K562 (cell line): Measurements from ENCODE around the gene UQCRH. TPM values are rescaled to one million over a fixed set of nuclear protein-coding genes. Genes with fewer than 3 reads are reported as not detected.

Experiments used
- ELF2 ChIP-seq: fragments of 250-450 bp; sonication (Bioruptor Pico); IDR thresholded peaks from 2 replicates; pipeline ENCODE4 v1.5.0; 2021; ENCODE audit warnings: mild to moderate bottlenecking
- ILF3 ChIP-seq: fragments of 450-650 bp; IDR thresholded peaks from 2 replicates; pipeline ENCODE4 v1.6.1; 2018; ENCODE audit warnings: antibody characterized with exemption, mild to moderate bottlenecking, moderate library complexity, borderline replicate concordance
- KAT2B ChIP-seq: IDR thresholded peaks from one replicate; pipeline ENCODE4 v1.6.1; 2012; ENCODE audit warnings: low read depth, mild to moderate bottlenecking, control low read depth, inconsistent platforms, low read length, moderate library complexity
- MGA ChIP-seq: fragments of 450-650 bp; IDR thresholded peaks from 2 replicates; pipeline ENCODE4 v1.6.1; 2016; ENCODE audit warnings: mild to moderate bottlenecking, moderate library complexity
- RNF2 ChIP-seq: sonication (generic); IDR thresholded peaks from 2 replicates; pipeline ENCODE4 v1.6.1; 2016
- SOX6 ChIP-seq: fragments of 450-650 bp; IDR thresholded peaks from 2 replicates; pipeline ENCODE4 v1.6.1; 2014; ENCODE audit warnings: mild to moderate bottlenecking
- TOE1 ChIP-seq, 2 experiments: fragments of 450-650 bp in 1 of 2; sonication (generic) in 1 of 2; formaldehyde crosslinking in 1 of 2; IDR thresholded peaks; 2 replicates each; pipeline versions ENCODE4 v1.7.1 to v1.8.0; 2016 to 2022; ENCODE audit warnings: borderline replicate concordance in 2 of 2, mild to moderate bottlenecking in 2 of 2, antibody characterized with exemption in 1 of 2, inconsistent platforms in 1 of 2, low read depth in 1 of 2, missing genetic modification reagents in 1 of 2, moderate library complexity in 1 of 2
- ZNF217 ChIP-seq: sonication (generic); formaldehyde crosslinking; IDR thresholded peaks from 2 replicates; pipeline ENCODE4 v1.8.0; 2022; ENCODE audit warnings: mild to moderate bottlenecking, missing genetic modification reagents
- ZNF263 ChIP-seq: sonication (generic); formaldehyde crosslinking; IDR thresholded peaks from 2 replicates; pipeline ENCODE4 v1.8.0; 2022; ENCODE audit warnings: mild to moderate bottlenecking, missing genetic modification reagents, borderline replicate concordance
- ZNF592 ChIP-seq: fragments of 450-650 bp; IDR thresholded peaks from 2 replicates; pipeline ENCODE4 v1.6.1; 2017; ENCODE audit warnings: antibody characterized with exemption, mild to moderate bottlenecking
- polyA plus RNA-seq, 8 experiments: library from polyadenylated mRNA; depleted of rRNA in 4 of 8; stranded (reverse) in 5 of 8; unstranded in 3 of 8; fragments of >200 nt; fragmentation: Nextera tagmentation in 2 of 8; fragmentation: Illumina TruSeq in 1 of 8; extraction: Ambion mirVana in 2 of 8; extraction: Trizol in 1 of 8; gene quantifications; 2 replicates each; pipeline versions ENCODE4 v1.2.1 to v1.2.3, GENCODE V29; 2011 to 2014; ENCODE audit warnings: inconsistent platforms in 1 of 8, missing spikeins in 1 of 8
- total RNA-seq, 7 experiments: library from RNA; depleted of rRNA in 6 of 7; stranded (reverse); fragments of >200 nt in 6 of 7; fragmentation: Illumina TruSeq in 2 of 7; extraction: Trizol in 2 of 7; gene quantifications; 2 replicates each; pipeline versions ENCODE4 v1.2.1 to v1.2.3, GENCODE V29; 2011 to 2021; ENCODE audit warnings: low replicate concordance in 1 of 7

Gene UQCRH
- total and polyA plus RNA-seq, 9 of the 15 experiments (the other 6 are each of a cell fraction or from before 2014, with no cell fraction given): 1,267 to 5,184 (median 2,410) TPM

- TF ChIP-seq ZNF592 (no peak), TOE1 (IDR thresholded peaks at IDR 0.05; ENCODE audit: borderline replicate concordance) (peak; percentile 99), TOE1 (CRISPR knock-in tag; IDR thresholded peaks at IDR 0.05; ENCODE audit: borderline replicate concordance, low read depth) (no peak), SOX6 (0 out of 2 replicates have a peak, but pooled peaks have one; percentile 13), ELF2 (no peak), ZNF263 (0 out of 2 replicates have a peak, but pooled peaks have one; percentile 60), ILF3 (no peak), MGA (peak; percentile 33; the same call in 1 of the 2 replicates), RNF2 (no peak; the same call in 1 of the 2 replicates), ZNF217 (no peak), KAT2B (no peak)
These were observed at the start of gene UQCRH, which contains the start of gene LRRC41 (continued) for GRCh38 chr1:46303038-46303871.
